GM23338 (cell line): ENCODE data around the gene UGT2B10. TPM values are rescaled to one million over a fixed set of nuclear protein-coding genes. Genes with fewer than 3 reads are reported as not detected.

ENCODE experiments used
- ATAC-seq: fragments of 200-7000 bp; cut with Tn5 transposase; 3 replicates; pipeline ENCODE4 v1.9.1; 2020
- DNase-seq: peaks from one replicate; pipeline ENCODE4 v3.0.0-alpha.2; 2015; ENCODE audit warnings: low spot score
- H2AFZ ChIP-seq: fragments of 200-600 bp; sonication (generic); 2 replicates; pipeline ENCODE4 v1.8.0; 2016; ENCODE audit warnings: antibody characterized with exemption, mild to moderate bottlenecking, moderate library complexity
- H3F3A ChIP-seq: fragments of 200-600 bp; sonication (generic); replicated peaks from 2 replicates; pipeline ENCODE4 v1.8.0; 2017; ENCODE audit warnings: antibody characterized with exemption, mixed run types, low read depth
- H3K27ac ChIP-seq: fragments of 200-600 bp; sonication (generic); 2 replicates; pipeline ENCODE4 v1.6.1; 2016; ENCODE audit warnings: low read depth
- H3K27me3 ChIP-seq: fragments of 200-600 bp; sonication (generic); 2 replicates; pipeline ENCODE4 v1.8.0; 2016; ENCODE audit warnings: mild to moderate bottlenecking, mixed run types, moderate library complexity; ENCODE audit not compliant: insufficient read depth
- H3K36me3 ChIP-seq: fragments of 200-600 bp; sonication (generic); 2 replicates; pipeline ENCODE4 v1.8.0; 2016; ENCODE audit warnings: mild to moderate bottlenecking; ENCODE audit not compliant: insufficient read depth
- H3K4me1 ChIP-seq: fragments of 200-600 bp; sonication (generic); 2 replicates; pipeline ENCODE4 v1.8.0; 2016; ENCODE audit warnings: mild to moderate bottlenecking, moderate library complexity; ENCODE audit not compliant: insufficient read depth
- H3K4me2 ChIP-seq: fragments of 200-600 bp; sonication (generic); 2 replicates; pipeline ENCODE4 v1.7.1; 2017; ENCODE audit warnings: mixed run types
- H3K4me3 ChIP-seq: fragments of 200-600 bp; sonication (generic); 2 replicates; pipeline ENCODE4 v1.6.1; 2016; ENCODE audit warnings: mixed run types
- H3K79me2 ChIP-seq: fragments of 200-600 bp; sonication (generic); replicated peaks from 2 replicates; pipeline ENCODE4 v1.8.0; 2017; ENCODE audit warnings: mild to moderate bottlenecking; ENCODE audit not compliant: insufficient read depth
- H3K9me2 ChIP-seq: fragments of 200-600 bp; sonication (generic); 2 replicates; pipeline ENCODE4 v1.8.0; 2017; ENCODE audit not compliant: insufficient read depth
- H4K20me1 ChIP-seq: fragments of 200-600 bp; sonication (generic); replicated peaks from 2 replicates; pipeline ENCODE4 v1.8.0; 2017; ENCODE audit warnings: mild to moderate bottlenecking; ENCODE audit not compliant: insufficient read depth
- H3K27ac Mint-ChIP-seq: 2 replicates; pipeline ENCODE4 v1.8.0; 2020; ENCODE audit warnings: inconsistent platforms, mild to moderate bottlenecking, moderate library complexity, mixed read lengths
- H3K27me3 Mint-ChIP-seq: 3 replicates; pipeline ENCODE4 v1.8.0; 2022; ENCODE audit warnings: low read depth, mild to moderate bottlenecking, moderate library complexity, mixed read lengths, inconsistent platforms; ENCODE audit not compliant: insufficient read depth, poor library complexity
- H3K36me3 Mint-ChIP-seq: 3 replicates; pipeline ENCODE4 v1.8.0; 2021; ENCODE audit warnings: low read depth, mild to moderate bottlenecking, inconsistent platforms, moderate library complexity, mixed read lengths
- H3K4me1 Mint-ChIP-seq: 3 replicates; pipeline ENCODE4 v1.8.0; 2020; ENCODE audit warnings: mild to moderate bottlenecking, inconsistent platforms, mixed read lengths
- H3K4me3 Mint-ChIP-seq: 3 replicates; pipeline ENCODE4 v1.8.0; 2021; ENCODE audit warnings: moderate library complexity, mild to moderate bottlenecking, inconsistent platforms, mixed read lengths
- H3K9me3 Mint-ChIP-seq: 3 replicates; pipeline ENCODE4 v1.8.0; 2020; ENCODE audit warnings: moderate library complexity, mild to moderate bottlenecking, inconsistent platforms, mixed read lengths
- CREB1 ChIP-seq: fragments of 250-450 bp; sonication (Bioruptor Pico); IDR thresholded peaks from 2 replicates; pipeline ENCODE4 v1.5.0; 2020; ENCODE audit warnings: low read depth, mild to moderate bottlenecking, moderate library complexity
- EZH2 ChIP-seq: fragments of 200-600 bp; sonication (generic); IDR thresholded peaks from one replicate; pipeline ENCODE4 v1.8.0; 2017; ENCODE audit warnings: antibody characterized with exemption, mild to moderate bottlenecking, low read depth; ENCODE audit not compliant: unreplicated experiment
- NANOG ChIP-seq: IDR thresholded peaks from 2 replicates; pipeline ENCODE4 v1.6.1; 2016; ENCODE audit warnings: antibody characterized with exemption, borderline replicate concordance
- POLR2AphosphoS5 ChIP-seq: IDR thresholded peaks from 2 replicates; pipeline ENCODE4 v1.6.1; 2016; ENCODE audit warnings: antibody characterized with exemption, low read depth
- ZNF462 ChIP-seq: fragments of 250-450 bp; sonication (Bioruptor Pico); IDR thresholded peaks from 2 replicates; pipeline ENCODE4 v1.5.0; 2020; ENCODE audit warnings: mild to moderate bottlenecking, moderate library complexity
- polyA plus RNA-seq: library from polyadenylated mRNA; unstranded; fragments of >200 nt; fragmentation: Nextera tagmentation; extraction: Ambion mirVana; gene quantifications from 2 replicates; pipeline ENCODE4 v1.2.1, GENCODE V29; 2016
- total RNA-seq: library from RNA; depleted of rRNA; stranded (reverse); fragments of >200 nt; shearing (Covaris generic); gene quantifications from 2 replicates; pipeline ENCODE4 v1.2.3, GENCODE V29; 2014
- TF ChIP-seq, protein P1 (sequence below): IDR thresholded peaks from one replicate; pipeline ENCODE4 v1.6.1; 2018; ENCODE audit warnings: antibody characterized with exemption; ENCODE audit not compliant: unreplicated experiment

The UGT2B10 gene
- total and polyA plus RNA-seq, 2 experiments from 2014 or later = not detected

DNA sequence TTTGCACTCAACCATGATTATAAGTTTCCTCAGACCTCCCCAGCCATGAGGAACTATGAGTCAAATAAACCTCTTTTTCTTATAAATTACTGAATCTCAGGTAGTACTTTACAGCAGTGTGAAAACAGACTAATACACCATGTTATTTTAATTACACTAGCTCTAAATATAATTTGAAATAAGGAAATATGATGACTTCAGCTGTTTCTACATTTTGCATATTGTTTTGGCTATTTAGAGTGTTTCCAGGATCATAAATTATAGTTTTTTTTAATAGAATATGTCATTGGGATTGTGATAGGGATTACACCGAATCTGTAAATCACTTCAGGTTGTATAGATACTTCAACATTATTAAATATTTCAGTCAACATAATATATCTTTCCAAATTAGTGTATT is 43.9 kb downstream of the UGT2B10 start:
- no peak overlapping the region for H3K4me3 Mint-ChIP-seq
- Histone ChIP-seq H3F3A (no peaks in the 10 kb centered on the region), H3K36me3 (peaks cover 6% of the 10 kb centered on the region; the same call in 1 of the 2 replicates), H3K79me2 (no peaks in the 10 kb centered on the region), H3K4me1 (no peaks in the 10 kb centered on the region), H3K4me3 (no peak overlapping the region), H3K27ac (no peak overlapping the region), H3K9me2 (peaks cover 3% of the 10 kb centered on the region; the same call in 1 of the 2 replicates), H4K20me1 (no peaks in the 10 kb centered on the region), H2AFZ (no peak overlapping the region), H3K4me2 (no peak overlapping the region), H3K27me3 (no peaks in the 10 kb centered on the region)
- peaks cover 10% of the 10 kb centered on the region for H3K36me3 Mint-ChIP-seq
- TF ChIP-seq EZH2 = no peak
- TF ChIP-seq, protein P1, sequence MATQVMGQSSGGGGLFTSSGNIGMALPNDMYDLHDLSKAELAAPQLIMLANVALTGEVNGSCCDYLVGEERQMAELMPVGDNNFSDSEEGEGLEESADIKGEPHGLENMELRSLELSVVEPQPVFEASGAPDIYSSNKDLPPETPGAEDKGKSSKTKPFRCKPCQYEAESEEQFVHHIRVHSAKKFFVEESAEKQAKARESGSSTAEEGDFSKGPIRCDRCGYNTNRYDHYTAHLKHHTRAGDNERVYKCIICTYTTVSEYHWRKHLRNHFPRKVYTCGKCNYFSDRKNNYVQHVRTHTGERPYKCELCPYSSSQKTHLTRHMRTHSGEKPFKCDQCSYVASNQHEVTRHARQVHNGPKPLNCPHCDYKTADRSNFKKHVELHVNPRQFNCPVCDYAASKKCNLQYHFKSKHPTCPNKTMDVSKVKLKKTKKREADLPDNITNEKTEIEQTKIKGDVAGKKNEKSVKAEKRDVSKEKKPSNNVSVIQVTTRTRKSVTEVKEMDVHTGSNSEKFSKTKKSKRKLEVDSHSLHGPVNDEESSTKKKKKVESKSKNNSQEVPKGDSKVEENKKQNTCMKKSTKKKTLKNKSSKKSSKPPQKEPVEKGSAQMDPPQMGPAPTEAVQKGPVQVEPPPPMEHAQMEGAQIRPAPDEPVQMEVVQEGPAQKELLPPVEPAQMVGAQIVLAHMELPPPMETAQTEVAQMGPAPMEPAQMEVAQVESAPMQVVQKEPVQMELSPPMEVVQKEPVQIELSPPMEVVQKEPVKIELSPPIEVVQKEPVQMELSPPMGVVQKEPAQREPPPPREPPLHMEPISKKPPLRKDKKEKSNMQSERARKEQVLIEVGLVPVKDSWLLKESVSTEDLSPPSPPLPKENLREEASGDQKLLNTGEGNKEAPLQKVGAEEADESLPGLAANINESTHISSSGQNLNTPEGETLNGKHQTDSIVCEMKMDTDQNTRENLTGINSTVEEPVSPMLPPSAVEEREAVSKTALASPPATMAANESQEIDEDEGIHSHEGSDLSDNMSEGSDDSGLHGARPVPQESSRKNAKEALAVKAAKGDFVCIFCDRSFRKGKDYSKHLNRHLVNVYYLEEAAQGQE = no peak
- no peak for TF ChIP-seq NANOG
- no peak for TF ChIP-seq CREB1
- H3K27me3 Mint-ChIP-seq = no peaks in the 10 kb centered on the region
- no peaks in the 10 kb centered on the region; the same call in 2 of the 3 replicates for H3K4me1 Mint-ChIP-seq
- H3K9me3 Mint-ChIP-seq = peaks cover 17% of the 10 kb centered on the region
- H3K27ac Mint-ChIP-seq = no peak overlapping the region
- DNase-seq = no peak
- ATAC-seq = no peak

GRCh38 chr4:68861057-68861456 is 45.3 kb downstream of the UGT2B10 start:
- H2AFZ ChIP-seq = no peak overlapping the region
- no peak overlapping the region for H3K27ac ChIP-seq
- DNase-seq = no peak
- Mint-ChIP-seq H3K4me3 (no peak overlapping the region), H3K27ac (no peak overlapping the region), H3K9me3 (peaks cover 17% of the 10 kb centered on the region), H3K27me3 (peaks cover 3% of the 10 kb centered on the region), H3K4me1 (no peaks in the 10 kb centered on the region; the same call in none of the 3 replicates), H3K36me3 (peaks cover 10% of the 10 kb centered on the region)
- H3K27me3 ChIP-seq = no peaks in the 10 kb centered on the region
- H4K20me1 ChIP-seq = no peaks in the 10 kb centered on the region
- no peaks in the 10 kb centered on the region for H3K9me2 ChIP-seq
- no peak overlapping the region for H3K4me3 ChIP-seq
- H3F3A ChIP-seq = no peaks in the 10 kb centered on the region
- peaks cover 6% of the 10 kb centered on the region; the same call in 1 of the 2 replicates for H3K36me3 ChIP-seq
- no peak overlapping the region for H3K4me2 ChIP-seq
- no peaks in the 10 kb centered on the region for H3K4me1 ChIP-seq
- H3K79me2 ChIP-seq = no peaks in the 10 kb centered on the region
- ATAC-seq = no peak
- no peak for TF ChIP-seq NANOG
- no peak for TF ChIP-seq POLR2AphosphoS5
- TF ChIP-seq, protein P1 = no peak
- TF ChIP-seq ZNF462 (CRISPR knock-in tag) = no peak
